Stimulated activated CD4-positive, alpha-beta T cell treated with anti-CD3 and anti-CD28 coated beads, TNF-alpha, amount 100 ng/mL, for 1 hour (primary cell): ENCODE results near the gene NRTN.
A peak's percentile ranks its signal among the peaks of the same experiment; 100 is the strongest.

Experiments
- DNase-seq, 3 donors: peaks; one replicate each; pipeline ENCODE4 v3.0.0-alpha.2; 2020; ENCODE audit warnings: low read depth in 3 of 3, low spot score in 1 of 3

NRTN gene

GRCh38 chr19:5789886-5790558 is 14.8 kb upstream of the NRTN start:
- no peak for DNase-seq

DNA sequence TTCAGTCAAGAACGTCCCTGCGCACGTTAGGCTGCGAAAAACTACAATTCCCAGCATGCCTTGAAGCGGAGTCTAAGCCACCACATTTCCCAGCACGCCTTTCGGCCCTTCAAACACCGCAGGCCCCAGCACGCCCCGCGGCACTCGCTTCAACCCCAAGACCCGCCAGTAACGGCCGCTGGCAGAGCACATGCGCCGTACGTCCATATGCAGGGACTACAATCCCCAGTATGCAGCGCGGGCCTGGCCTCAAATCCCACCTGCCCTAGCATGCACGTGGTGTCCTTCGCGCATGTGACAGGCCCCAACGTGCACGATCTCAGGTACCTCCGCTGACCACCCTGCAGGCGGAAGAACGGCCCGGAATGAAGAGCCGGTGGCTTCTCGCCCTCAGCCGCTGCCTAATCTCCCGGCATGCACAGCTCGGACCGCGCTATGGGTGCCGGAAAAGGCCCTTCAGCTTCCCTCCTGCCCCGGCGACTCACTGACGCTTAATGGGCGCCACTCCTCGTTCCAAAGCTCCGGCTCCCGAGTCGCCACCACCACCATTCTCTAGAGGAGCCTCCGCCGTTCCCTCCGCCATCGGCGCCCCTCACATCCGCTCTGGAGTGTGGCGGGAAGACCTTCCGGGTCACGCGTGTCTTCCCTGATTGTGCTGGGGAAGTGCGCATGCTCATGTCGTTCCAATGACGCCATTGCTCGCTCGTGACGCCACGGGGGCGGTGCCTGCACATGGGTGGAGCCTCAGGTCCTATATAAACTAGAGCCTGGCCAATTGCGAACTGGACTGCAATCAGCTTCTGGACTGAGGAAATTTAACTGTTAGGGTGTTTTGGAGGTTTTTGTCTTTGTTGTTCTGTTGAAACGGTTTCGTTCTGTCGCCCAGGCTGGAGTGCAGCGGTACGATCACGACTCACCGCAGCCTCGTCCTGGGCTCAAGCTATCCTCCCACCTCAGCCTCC is 14.0 kb upstream of the NRTN start, which contains the start of gene DUS3L:
DUS3L (minus strand) TSS at position 605 of the 962 bp plus-strand sequence; CDS start at position 583, 22 bp downstream.
- DNase-seq, result peak; percentile 88 to 95 (median 91)

DNA sequence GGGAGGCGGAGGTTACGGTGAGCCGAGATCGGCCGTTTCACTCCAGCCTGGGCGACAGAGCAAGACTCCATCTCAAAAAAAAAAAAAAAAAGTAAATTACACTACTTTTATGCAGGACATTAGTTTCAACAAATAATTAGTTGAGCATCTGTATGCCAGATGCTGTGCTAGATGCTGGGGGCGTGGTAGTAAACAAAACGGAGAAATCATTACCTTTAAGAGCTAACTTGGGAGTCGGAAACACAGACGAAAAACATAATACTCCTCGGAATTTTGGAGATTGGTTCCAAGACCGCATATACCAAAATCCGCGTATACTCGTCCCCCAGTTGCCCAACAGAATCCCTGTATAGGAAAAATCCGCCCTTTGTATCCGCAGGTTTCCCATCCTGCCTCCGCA is 12.6 kb upstream of the NRTN start:
- no peak for DNase-seq

DNA sequence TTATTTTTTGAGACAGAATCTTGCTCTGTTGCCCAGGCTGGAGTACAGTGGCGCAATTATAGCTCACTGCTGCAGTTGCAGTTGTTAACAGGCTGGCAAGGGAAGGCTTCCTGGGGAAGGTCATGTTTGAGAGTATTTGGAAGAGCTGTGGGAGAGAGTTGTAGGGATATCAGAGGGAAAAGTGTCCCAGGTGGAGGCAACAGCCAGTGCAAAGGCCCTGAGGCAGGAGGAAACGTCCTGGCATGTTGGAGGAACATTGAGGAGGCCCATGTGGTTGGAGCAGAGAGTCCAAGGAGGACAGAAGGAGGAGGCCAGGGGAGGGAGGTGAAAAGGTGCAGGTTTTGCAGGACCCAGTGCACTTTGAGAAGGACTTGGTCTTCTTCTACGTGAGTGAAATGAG is 11.7 kb upstream of the NRTN start:
- no peak for DNase-seq

- DNase-seq, result no peak
These were observed 9.4 kb upstream of the NRTN start for GRCh38 chr19:5795382-5795919.

GRCh38 chr19:5798244-5798643 is 6.6 kb upstream of the NRTN start:
- DNase-seq, result no peak

- no peak for DNase-seq
These were observed 5.3 kb upstream of the NRTN start for GRCh38 chr19:5799247-5800241.

DNA sequence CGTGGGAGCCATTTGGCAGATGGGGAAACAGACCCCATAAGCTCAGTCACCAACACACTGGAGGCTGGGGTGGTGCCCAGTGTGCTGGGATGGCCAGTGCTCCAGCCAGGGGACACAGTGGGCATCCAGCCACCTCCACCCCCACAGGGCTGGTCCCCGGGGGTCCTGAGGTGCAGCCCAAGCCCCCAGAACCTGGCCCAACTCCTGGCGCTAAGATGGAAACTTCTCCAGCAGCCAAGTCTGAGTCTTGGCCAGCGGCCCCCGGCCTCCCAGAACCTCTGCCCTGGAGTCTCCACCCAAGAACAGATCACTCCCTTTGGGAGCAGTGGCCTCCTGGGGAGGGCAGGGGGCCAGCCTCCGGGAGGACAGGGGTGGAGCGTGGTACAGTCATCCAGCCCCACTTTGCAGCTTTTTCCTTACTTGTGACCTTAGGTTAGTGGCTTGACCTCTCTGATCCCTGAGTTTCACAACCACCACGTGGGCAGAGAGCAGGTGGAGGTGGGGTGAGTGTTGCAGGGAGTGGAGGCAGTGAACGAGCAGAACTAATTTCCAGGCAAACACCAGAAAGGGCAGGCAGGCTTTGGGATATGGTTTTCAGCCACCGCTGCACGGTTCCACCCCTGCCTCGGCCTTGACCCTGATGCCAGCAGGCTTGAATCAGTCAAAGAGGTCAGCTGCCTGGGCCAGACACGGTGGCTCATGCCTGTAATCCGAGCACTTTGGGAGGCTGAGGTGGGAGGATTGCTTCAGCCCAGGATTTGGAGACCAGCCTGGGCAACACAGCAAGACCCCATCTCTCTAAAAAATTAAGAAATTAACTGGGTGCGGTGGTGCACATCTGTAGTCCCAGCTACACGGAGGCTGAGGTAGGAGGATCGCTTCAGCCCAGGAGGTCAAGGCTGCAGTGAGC is 4.3 kb upstream of the NRTN start:
- DNase-seq, result no peak

- no peak for DNase-seq
These were observed 2.9 kb upstream of the NRTN start for GRCh38 chr19:5801796-5802619.

DNA sequence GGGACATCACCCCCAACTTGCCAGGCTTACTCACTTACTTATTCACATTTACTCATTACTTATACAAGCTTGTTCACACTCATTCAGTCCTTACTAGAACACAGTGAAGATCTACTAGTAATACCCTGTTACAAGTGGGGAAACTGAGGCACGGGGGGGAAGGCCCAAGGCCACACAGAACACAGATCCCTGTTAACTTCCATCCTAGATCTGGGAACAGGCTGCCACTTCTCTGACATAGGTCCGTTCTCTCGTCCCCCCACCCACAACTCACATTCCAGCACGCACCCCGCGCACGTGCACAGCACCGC is 1.5 kb upstream of the NRTN start:
- no peak for DNase-seq

- peak; percentile 77 to 92 (median 84) for DNase-seq
These were observed 933 bp upstream of the NRTN start for GRCh38 chr19:5803752-5804515.

DNA sequence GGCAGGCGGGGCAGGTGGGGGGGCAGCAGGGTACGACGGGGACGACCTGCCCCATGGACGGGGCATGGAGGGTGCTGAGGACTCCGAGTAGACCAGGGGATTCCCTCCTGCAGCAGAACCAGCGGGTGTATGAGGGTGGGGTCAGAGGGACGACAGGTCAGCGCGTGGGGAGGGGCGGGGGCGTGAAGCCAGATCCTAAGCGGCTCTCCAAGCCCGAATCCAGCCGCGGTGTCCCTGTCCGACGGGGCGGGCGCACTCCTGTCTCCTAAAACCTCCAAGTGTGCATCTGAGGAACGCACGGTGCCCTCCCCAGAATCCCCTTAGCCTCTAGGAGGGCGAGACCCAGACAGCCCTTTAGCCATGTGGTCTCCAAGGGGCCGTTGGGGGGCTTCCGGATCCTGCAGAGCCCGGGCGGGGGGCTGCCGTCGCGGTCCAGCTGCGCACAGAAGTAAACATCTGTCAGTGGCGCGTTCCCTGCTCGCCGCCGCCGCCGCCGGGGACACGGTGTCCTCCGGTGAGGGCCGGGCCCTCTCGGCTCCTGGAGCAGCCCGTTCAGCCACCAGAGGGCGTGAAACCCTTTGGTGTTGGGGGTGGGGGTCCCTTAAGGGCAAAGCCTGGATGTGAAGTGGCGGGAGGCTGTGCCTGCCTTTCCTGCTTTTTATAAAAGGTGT is 730 bp downstream of the NRTN start:
- peak in 2 of 3 donors; percentile 29 to 47 for DNase-seq

DNA sequence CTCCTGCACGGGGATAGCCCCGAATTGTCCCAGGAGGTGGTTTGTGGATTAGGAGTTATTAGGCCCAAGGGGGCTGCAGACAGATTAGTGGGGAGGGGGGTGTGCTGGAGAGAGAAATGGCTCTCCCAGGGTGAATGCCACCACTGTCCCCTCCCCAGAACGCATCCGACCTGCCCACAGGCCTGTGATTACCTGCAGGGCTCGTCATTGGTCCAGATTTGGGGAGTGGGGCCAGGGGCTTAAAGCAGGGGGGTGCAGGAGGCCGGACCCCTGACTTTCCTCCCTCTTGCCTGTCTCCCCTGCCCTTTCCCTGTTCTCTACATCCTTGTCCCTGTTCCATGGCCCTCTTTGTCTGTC is 1.2 kb downstream of the NRTN start:
- DNase-seq, result no peak

DNA sequence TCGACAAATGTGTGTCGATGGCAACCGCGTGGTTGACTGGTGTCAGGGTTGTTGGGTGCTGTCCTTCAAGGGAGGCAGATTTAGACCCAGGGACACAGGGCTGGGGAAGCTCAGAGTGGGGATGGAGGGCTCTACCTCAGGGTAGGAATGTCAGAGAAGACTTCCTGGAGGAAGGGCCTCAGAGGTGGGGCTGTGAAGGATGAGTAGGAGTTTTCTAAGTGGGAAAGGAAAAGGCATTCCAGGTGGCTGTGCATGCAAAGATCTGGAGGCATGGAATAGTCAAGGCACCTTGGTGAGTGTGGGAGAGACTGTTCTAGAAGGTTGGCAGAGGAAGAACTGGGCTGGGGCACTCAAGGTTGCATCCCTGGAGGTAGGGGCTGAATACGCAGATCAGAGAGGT is 2.0 kb downstream of the NRTN start:
- no peak for DNase-seq

GRCh38 chr19:5808120-5808816 is 3.4 kb downstream of the NRTN start:
- DNase-seq, result no peak

- no peak for DNase-seq
These were observed 4.2 kb downstream of the NRTN start for GRCh38 chr19:5809053-5809452.

DNA sequence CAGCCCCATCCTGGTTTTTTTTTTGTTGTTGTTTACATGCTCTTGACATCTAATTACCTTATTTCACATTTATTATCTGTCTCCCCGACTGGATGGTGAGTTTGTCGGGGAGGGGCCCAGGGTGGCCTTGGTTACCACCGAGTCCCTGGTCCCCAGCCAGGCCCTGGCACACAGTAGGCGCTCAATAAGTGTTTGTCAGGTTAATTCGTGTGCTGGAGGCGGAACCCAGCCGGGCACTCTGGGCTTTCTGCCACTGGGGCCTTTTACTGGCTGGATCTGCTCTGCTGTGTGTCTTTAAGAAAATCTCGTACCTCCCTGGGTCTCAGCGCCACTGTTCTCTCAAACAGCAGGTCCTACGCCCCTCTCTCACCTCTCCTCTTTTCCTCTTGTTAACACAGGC is 4.6 kb downstream of the NRTN start:
- no peak for DNase-seq
